Loucy (cell line): ENCODE measurements around the gene ITIH6.

Experiments used
- H2AFZ ChIP-seq: fragments of 200-600 bp; sonication (generic); 2 replicates; pipeline ENCODE4 v1.6.0; 2016; ENCODE audit warnings: antibody characterized with exemption, mild to moderate bottlenecking, low read length, moderate library complexity
- H3F3A ChIP-seq: fragments of 200-600 bp; 2 replicates; pipeline ENCODE4 v1.6.0; 2016; ENCODE audit warnings: antibody characterized with exemption, low read depth, mild to moderate bottlenecking
- H3K27me3 ChIP-seq: fragments of 200-600 bp; sonication (generic); 2 replicates; pipeline ENCODE4 v1.6.1; 2014; ENCODE audit warnings: low read length, mild to moderate bottlenecking; ENCODE audit not compliant: insufficient read depth, poor library complexity, severe bottlenecking
- H3K36me3 ChIP-seq: fragments of 200-600 bp; sonication (generic); 2 replicates; pipeline ENCODE4 v1.6.1; 2016; ENCODE audit warnings: low read length; ENCODE audit not compliant: insufficient read depth
- H3K4me1 ChIP-seq: fragments of 200-600 bp; sonication (generic); 2 replicates; pipeline ENCODE4 v1.5.1; 2014; ENCODE audit warnings: low read length, mild to moderate bottlenecking; ENCODE audit not compliant: insufficient read depth, poor library complexity, severe bottlenecking
- H3K4me2 ChIP-seq: fragments of 200-600 bp; sonication (generic); 2 replicates; pipeline ENCODE4 v1.6.0; 2014; ENCODE audit warnings: antibody characterized with exemption, low read length, low read depth, mild to moderate bottlenecking; ENCODE audit not compliant: poor library complexity, severe bottlenecking
- H3K4me3 ChIP-seq: fragments of 200-600 bp; sonication (generic); 2 replicates; pipeline ENCODE4 v1.5.1; 2014; ENCODE audit warnings: low read length, mild to moderate bottlenecking, mixed read lengths; ENCODE audit not compliant: poor library complexity, severe bottlenecking
- H3K79me2 ChIP-seq: fragments of 200-600 bp; sonication (generic); 2 replicates; pipeline ENCODE4 v1.6.1; 2014; ENCODE audit warnings: low read length; ENCODE audit not compliant: insufficient read depth
- H3K9ac ChIP-seq: fragments of 200-600 bp; sonication (generic); 2 replicates; pipeline ENCODE4 v1.6.0; 2014; ENCODE audit warnings: mild to moderate bottlenecking, low read depth, low read length, moderate library complexity; ENCODE audit not compliant: poor library complexity, severe bottlenecking
- H3K9me2 ChIP-seq: fragments of 200-600 bp; sonication (generic); replicated peaks from 2 replicates; pipeline ENCODE4 v1.6.1; 2016; ENCODE audit warnings: low read depth, low read length, mixed read lengths
- H3K9me3 ChIP-seq: fragments of 200-600 bp; sonication (generic); 2 replicates; pipeline ENCODE4 v1.6.1; 2014; ENCODE audit warnings: mild to moderate bottlenecking, antibody characterized with exemption, low read length, low read depth; ENCODE audit not compliant: insufficient read depth
- H4K20me1 ChIP-seq: fragments of 200-600 bp; sonication (generic); 2 replicates; pipeline ENCODE4 v1.6.0; 2014; ENCODE audit warnings: antibody characterized with exemption, low read length, mild to moderate bottlenecking; ENCODE audit not compliant: insufficient read depth, poor library complexity, severe bottlenecking
- EZH2phosphoT487 ChIP-seq: fragments of 200-600 bp; IDR thresholded peaks from 2 replicates; pipeline ENCODE4 v1.6.1; 2018; ENCODE audit warnings: antibody characterized with exemption, mild to moderate bottlenecking, moderate library complexity, borderline replicate concordance
- TF ChIP-seq, protein P1 (sequence below): fragments of 200-600 bp; sonication (generic); conservative IDR thresholded peaks from 2 replicates; pipeline ENCODE4 v1.5.1; 2014; ENCODE audit warnings: mild to moderate bottlenecking, antibody characterized with exemption, low read length

The ITIH6 gene

DNA sequence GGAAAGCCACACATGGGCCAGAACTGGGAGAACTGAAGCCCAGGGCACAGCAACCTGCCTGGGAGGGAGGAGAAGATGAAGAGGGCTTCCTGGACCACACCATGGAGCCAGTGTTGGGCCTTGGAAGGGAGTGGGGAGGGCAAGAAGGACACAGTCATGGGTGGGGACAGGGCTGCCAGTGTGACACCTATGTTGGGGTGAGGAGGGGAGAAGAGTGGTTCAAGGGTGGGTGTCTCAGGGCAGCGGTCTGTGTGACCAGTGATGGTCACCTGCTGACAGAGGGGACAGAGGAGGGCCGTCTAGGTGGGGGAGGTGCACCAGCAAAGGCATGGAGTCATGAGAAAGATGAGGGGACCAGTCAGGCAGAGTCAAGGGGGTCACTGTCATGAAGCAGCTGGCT, 23.3 kb upstream of the ITIH6 start:
- Histone ChIP-seq H3F3A (no peaks in the 10 kb centered on the region), H3K9me2 (no peaks in the 10 kb centered on the region), H4K20me1 (no peaks in the 10 kb centered on the region), H3K4me3 (no peak overlapping the region), H3K4me1 (no peaks in the 10 kb centered on the region), H3K79me2 (no peaks in the 10 kb centered on the region), H3K9ac (no peak overlapping the region), H2AFZ (no peak overlapping the region), H3K9me3 (no peaks in the 10 kb centered on the region), H3K4me2 (no peak overlapping the region), H3K36me3 (no peaks in the 10 kb centered on the region; the same call in 1 of the 2 replicates), H3K27me3 (no peaks in the 10 kb centered on the region)
- TF ChIP-seq, protein P1, sequence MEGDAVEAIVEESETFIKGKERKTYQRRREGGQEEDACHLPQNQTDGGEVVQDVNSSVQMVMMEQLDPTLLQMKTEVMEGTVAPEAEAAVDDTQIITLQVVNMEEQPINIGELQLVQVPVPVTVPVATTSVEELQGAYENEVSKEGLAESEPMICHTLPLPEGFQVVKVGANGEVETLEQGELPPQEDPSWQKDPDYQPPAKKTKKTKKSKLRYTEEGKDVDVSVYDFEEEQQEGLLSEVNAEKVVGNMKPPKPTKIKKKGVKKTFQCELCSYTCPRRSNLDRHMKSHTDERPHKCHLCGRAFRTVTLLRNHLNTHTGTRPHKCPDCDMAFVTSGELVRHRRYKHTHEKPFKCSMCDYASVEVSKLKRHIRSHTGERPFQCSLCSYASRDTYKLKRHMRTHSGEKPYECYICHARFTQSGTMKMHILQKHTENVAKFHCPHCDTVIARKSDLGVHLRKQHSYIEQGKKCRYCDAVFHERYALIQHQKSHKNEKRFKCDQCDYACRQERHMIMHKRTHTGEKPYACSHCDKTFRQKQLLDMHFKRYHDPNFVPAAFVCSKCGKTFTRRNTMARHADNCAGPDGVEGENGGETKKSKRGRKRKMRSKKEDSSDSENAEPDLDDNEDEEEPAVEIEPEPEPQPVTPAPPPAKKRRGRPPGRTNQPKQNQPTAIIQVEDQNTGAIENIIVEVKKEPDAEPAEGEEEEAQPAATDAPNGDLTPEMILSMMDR, result no peak
- no peak for TF ChIP-seq EZH2phosphoT487

DNA sequence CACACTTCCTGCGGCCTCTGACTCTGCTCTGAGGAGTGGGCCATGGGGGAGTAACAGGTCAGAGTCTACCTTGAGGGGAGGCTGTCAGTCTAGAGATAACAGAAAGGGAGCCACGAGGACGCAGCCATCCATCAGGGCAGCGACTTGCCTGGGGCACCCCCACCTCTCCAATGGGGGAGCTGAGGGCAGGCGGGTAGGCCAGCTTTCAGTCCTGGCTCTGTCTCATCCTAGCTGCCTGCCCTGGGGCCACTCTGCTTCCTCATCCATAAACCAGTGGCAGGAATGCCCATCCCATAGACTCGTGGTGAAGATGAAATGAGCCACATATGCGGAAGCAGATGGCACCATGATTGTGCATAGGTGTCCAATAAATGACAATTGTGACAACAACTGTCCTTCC, 22.7 kb upstream of the ITIH6 start:
- H2AFZ ChIP-seq, result no peak overlapping the region

DNA sequence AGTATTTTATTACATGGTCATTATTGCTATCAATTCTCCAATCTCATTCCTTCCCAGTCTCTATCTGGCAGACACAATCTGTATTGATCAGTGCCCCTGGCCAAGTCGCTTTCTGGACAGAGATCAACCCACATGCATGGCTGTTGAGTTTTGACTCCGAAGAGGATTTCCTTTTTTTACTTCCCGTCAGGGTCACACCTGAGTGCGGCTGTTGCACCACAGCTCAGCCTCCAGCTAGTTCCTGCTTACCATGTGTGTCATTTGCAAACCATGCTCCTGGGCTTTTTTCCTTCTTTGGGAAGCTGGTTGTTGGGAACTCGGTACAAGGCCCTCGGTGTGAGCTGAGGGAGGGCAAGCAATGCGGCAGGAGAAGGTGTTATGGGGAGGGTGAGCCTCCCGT, 21.1 kb upstream of the ITIH6 start:
- Histone ChIP-seq H3K9me3 (no peaks in the 10 kb centered on the region), H3K9me2 (no peaks in the 10 kb centered on the region)

More for the DNA sequence above, 22.7 kb upstream of the ITIH6 start:
- Histone ChIP-seq H3K36me3 (peaks cover 3% of the 10 kb centered on the region; the same call in 1 of the 2 replicates), H3K4me3 (no peak overlapping the region), H3F3A (no peaks in the 10 kb centered on the region), H3K9me3 (no peaks in the 10 kb centered on the region), H3K9ac (no peak overlapping the region), H3K79me2 (no peaks in the 10 kb centered on the region), H4K20me1 (no peaks in the 10 kb centered on the region), H3K27me3 (no peaks in the 10 kb centered on the region), H3K9me2 (no peaks in the 10 kb centered on the region), H3K4me2 (no peak overlapping the region), H3K4me1 (no peaks in the 10 kb centered on the region)
- TF ChIP-seq EZH2phosphoT487, result no peak
- TF ChIP-seq, protein P1, result no peak

More for the DNA sequence above, 21.1 kb upstream of the ITIH6 start:
- no peak overlapping the region for H3K9ac ChIP-seq
- no peak for TF ChIP-seq EZH2phosphoT487
- TF ChIP-seq, protein P1, result no peak
- no peak overlapping the region for H3K4me3 ChIP-seq
- H3K79me2 ChIP-seq, result no peaks in the 10 kb centered on the region
- peaks cover 18% of the 10 kb centered on the region; the same call in 1 of the 2 replicates for H3K36me3 ChIP-seq
- H3F3A ChIP-seq, result no peaks in the 10 kb centered on the region
- H3K4me1 ChIP-seq, result no peaks in the 10 kb centered on the region
- H4K20me1 ChIP-seq, result no peaks in the 10 kb centered on the region
- H3K4me2 ChIP-seq, result no peak overlapping the region
- H2AFZ ChIP-seq, result no peak overlapping the region
- H3K27me3 ChIP-seq, result no peaks in the 10 kb centered on the region
